CD8-positive, alpha-beta memory T cell (primary cell): ENCODE results near the gene ETS1. TPM values are rescaled to one million over a fixed set of nuclear protein-coding genes. Genes with fewer than 3 reads are reported as not detected.

Experiments
- CTCF ChIA-PET: fragments of 350-600 bp; sonication (Branson Sonifier 250); formaldehyde crosslinking; loops from one replicate; lab custom pipeline; 2021; ENCODE audit warnings: antibody characterized with exemption; lab: Charles Lee
- POLR2A ChIA-PET: fragments of 350-600 bp; sonication (Branson Sonifier 250); formaldehyde crosslinking; loops from one replicate; lab custom pipeline; 2021; ENCODE audit warnings: antibody characterized with exemption; lab: Charles Lee
- DNase-seq, 5 donors: peaks; one replicate each; pipeline versions ENCODE4 v3.0.0 to v3.0.0-alpha.2; 2020 to 2022; ENCODE audit warnings: mixed read lengths in 1 of 5
- H3K27ac ChIP-seq: one replicate; pipeline ENCODE4 v1.7.0; 2013; ENCODE audit warnings: low read depth, mild to moderate bottlenecking, low read length, moderate library complexity
- H3K27me3 ChIP-seq: 2 replicates; pipeline ENCODE4 v1.7.0; 2013; ENCODE audit warnings: low read length, mild to moderate bottlenecking; ENCODE audit not compliant: insufficient read depth, poor library complexity, severe bottlenecking
- H3K36me3 ChIP-seq: 2 replicates; pipeline ENCODE4 v1.7.0; 2013; ENCODE audit warnings: mild to moderate bottlenecking, low read length, moderate library complexity; ENCODE audit not compliant: insufficient read depth
- H3K4me1 ChIP-seq: 2 replicates; pipeline ENCODE4 v1.7.0; 2013; ENCODE audit warnings: mild to moderate bottlenecking, low read length, moderate library complexity; ENCODE audit not compliant: insufficient read depth
- H3K4me3 ChIP-seq: 2 replicates; pipeline ENCODE4 v1.7.0; 2013; ENCODE audit warnings: mild to moderate bottlenecking, low read length
- H3K9me3 ChIP-seq: 2 replicates; pipeline ENCODE4 v1.7.0; 2013; ENCODE audit warnings: mild to moderate bottlenecking, low read length
- H3K27ac Mint-ChIP-seq, 8 donors: one replicate each; pipeline ENCODE4 v1.8.0; 2020 to 2021; ENCODE audit warnings: mixed read lengths in 8 of 8, mild to moderate bottlenecking in 6 of 8, inconsistent platforms in 3 of 8, moderate library complexity in 3 of 8
- H3K27me3 Mint-ChIP-seq, 2 donors: one replicate each; pipeline ENCODE4 v1.8.0; 2020 to 2021; ENCODE audit warnings: mixed read lengths in 2 of 2, mild to moderate bottlenecking in 1 of 2, moderate library complexity in 1 of 2
- H3K36me3 Mint-ChIP-seq, 3 donors: one replicate each; pipeline ENCODE4 v1.8.0; 2020 to 2021; ENCODE audit warnings: mixed read lengths in 3 of 3, inconsistent platforms in 1 of 3, mild to moderate bottlenecking in 1 of 3
- H3K4me1 Mint-ChIP-seq, 3 donors: one replicate each; pipeline ENCODE4 v1.8.0; 2020 to 2021; ENCODE audit warnings: mixed read lengths in 3 of 3, inconsistent platforms in 1 of 3, mild to moderate bottlenecking in 1 of 3
- H3K4me3 Mint-ChIP-seq, 7 donors: one replicate each; pipeline ENCODE4 v1.8.0; 2020 to 2021; ENCODE audit warnings: mixed read lengths in 7 of 7, mild to moderate bottlenecking in 6 of 7, moderate library complexity in 4 of 7, inconsistent platforms in 2 of 7
- H3K9me3 Mint-ChIP-seq, 5 donors: one replicate each; pipeline ENCODE4 v1.8.0; 2020 to 2022; ENCODE audit warnings: mixed read lengths in 5 of 5, mild to moderate bottlenecking in 3 of 5, moderate library complexity in 2 of 5, inconsistent platforms in 1 of 5
- polyA plus RNA-seq: library from polyadenylated mRNA; unstranded; fragments of 300-500 nt; fragmentation: Illumina TruSeq; gene quantifications from one replicate; pipeline ENCODE4 v1.2.3, GENCODE V29; 2021
- total RNA-seq, 2 experiments: library from RNA; stranded (reverse); gene quantifications; one replicate each; pipeline ENCODE4 v1.2.3, GENCODE V29; 2021

Gene ETS1
- total and polyA plus RNA-seq, 3 experiments from 2014 or later = 386 to 411 (median 405) TPM

DNA sequence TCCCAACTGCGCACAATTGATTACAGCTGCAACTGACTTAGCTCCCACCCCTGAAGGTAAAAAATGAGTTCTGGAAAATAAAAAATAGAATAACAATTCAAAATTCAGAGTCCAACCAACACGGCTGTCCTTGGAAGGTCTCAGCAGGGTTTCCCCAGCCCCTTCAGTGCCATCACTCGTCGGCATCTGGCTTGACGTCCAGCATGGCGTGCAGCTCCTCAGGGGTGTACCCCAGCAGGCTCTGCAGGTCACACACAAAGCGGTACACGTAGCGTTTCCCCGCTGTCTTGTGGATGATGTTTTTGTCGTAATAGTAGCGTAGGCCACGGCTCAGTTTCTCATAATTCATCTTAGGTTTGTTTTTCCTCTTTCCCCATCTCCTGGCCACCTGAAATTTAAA lies 125.2 kb downstream of the ETS1 start:
- ChIA-PET CTCF (interaction anchor here (1.4 to 1.9 kb wide), 3 partner anchors 9 to 172 kb away, joined by 3 to 8 read pairs (median 4); no protein-coding TSS in a partner anchor), POLR2A (interaction anchor here (1.2 kb wide), 1 partner anchor 13 kb away, joined by 3 read pairs; no protein-coding TSS in a partner anchor)
- peaks cover 81% of the 10 kb centered on the region for H3K36me3 ChIP-seq
- peaks cover 77% of the 10 kb centered on the region for H3K4me1 ChIP-seq
- Mint-ChIP-seq H3K27me3 (peaks cover 0 to 3% of the 10 kb centered on the region in 2 donors), H3K36me3 (peaks cover 51 to 99% (median 78%) of the 10 kb centered on the region in 3 donors), H3K4me1 (peaks cover 79 to 98% (median 91%) of the 10 kb centered on the region in 3 donors), H3K9me3 (no peaks in the 10 kb centered on the region), H3K4me3 (peak overlapping the region in 4 of 7 donors; percentile 27 to 78 (median 57)), H3K27ac (peak overlapping the region; percentile 87 to 99 (median 96))
- no peaks in the 10 kb centered on the region for H3K27me3 ChIP-seq
- no peak overlapping the region for H3K4me3 ChIP-seq
- H3K9me3 ChIP-seq = no peaks in the 10 kb centered on the region
- no peak overlapping the region for H3K27ac ChIP-seq
- DNase-seq = no peak

DNA sequence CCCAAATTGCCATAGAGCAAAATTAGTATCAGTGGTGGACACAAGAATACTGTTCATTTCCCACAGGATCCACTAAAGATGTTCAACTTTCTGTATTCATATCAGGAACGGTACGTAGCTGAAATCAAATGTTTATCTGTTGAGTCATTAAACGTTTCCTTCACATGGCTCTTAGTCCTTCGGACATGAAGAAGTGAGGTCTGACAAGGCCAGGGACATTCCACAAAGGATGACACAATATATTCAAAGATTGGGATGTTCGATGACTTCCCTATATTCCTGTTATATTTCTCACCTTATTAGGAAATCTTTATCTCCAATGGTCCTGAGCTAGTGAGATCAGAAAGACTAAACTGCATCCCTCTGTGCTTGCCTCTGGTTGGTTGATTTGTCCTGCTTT lies 129.0 kb downstream of the ETS1 start:
- Histone ChIP-seq H3K27ac (no peak overlapping the region), H3K36me3 (peaks cover 72% of the 10 kb centered on the region), H3K9me3 (no peaks in the 10 kb centered on the region), H3K27me3 (no peaks in the 10 kb centered on the region), H3K4me1 (peaks cover 59% of the 10 kb centered on the region), H3K4me3 (no peak overlapping the region)
- peaks cover 67 to 96% (median 91%) of the 10 kb centered on the region in 3 donors for H3K4me1 Mint-ChIP-seq
- peak overlapping the region in 1 of 7 donors; percentile 6 for H3K4me3 Mint-ChIP-seq
- no peaks in the 10 kb centered on the region for H3K9me3 Mint-ChIP-seq
- DNase-seq = no peak
- peaks cover 45 to 91% (median 57%) of the 10 kb centered on the region in 3 donors for H3K36me3 Mint-ChIP-seq
- ChIA-PET CTCF (interaction anchor here (0.8 to 2.1 kb wide), 7 partner anchors 11 to 174 kb away, joined by 3 to 6 read pairs (median 4); no protein-coding TSS in a partner anchor), POLR2A (interaction anchor here (0.6 to 1.2 kb wide), 3 partner anchors 14 to 33 kb away, joined by 3 to 8 read pairs (median 3); no protein-coding TSS in a partner anchor)
- peaks cover 0 to 3% of the 10 kb centered on the region in 2 donors for H3K27me3 Mint-ChIP-seq
- peak overlapping the region in 6 of 8 donors; percentile 25 to 78 (median 46) for H3K27ac Mint-ChIP-seq

DNA sequence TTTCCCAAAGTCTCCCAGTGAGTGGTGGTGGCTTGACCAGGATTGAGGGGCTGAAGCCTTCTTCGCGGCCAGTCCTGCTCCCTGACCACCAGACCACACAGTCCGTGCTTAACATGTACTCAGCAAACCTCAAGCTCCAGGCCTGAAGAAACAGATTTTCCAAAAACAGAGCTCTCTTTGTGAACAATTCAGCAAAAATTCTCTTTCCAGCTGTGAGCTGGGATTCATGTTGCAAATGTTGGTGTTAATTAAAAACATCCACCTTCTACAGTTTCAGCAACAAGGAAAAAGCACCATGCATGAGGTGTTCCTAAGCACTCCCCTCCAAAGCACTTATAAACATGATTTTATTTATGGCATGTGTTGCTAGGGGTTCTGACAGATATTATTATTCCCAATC lies 129.5 kb downstream of the ETS1 start:
- peaks cover 57% of the 10 kb centered on the region for H3K4me1 ChIP-seq
- peaks cover 68% of the 10 kb centered on the region for H3K36me3 ChIP-seq
- H3K9me3 ChIP-seq = no peaks in the 10 kb centered on the region
- no peak for DNase-seq
- no peaks in the 10 kb centered on the region for H3K9me3 Mint-ChIP-seq
- H3K4me3 Mint-ChIP-seq = no peak overlapping the region
- ChIA-PET POLR2A (interaction anchor here (1.2 to 1.4 kb wide), 2 partner anchors 34 to 156 kb away, joined by 3 read pairs; no protein-coding TSS in a partner anchor), CTCF (interaction anchor here (0.8 to 2.1 kb wide), 6 partner anchors 7 to 174 kb away, joined by 3 to 6 read pairs (median 4); no protein-coding TSS in a partner anchor)
- H3K27me3 Mint-ChIP-seq = peaks cover 0 to 3% of the 10 kb centered on the region in 2 donors
- peaks cover 66 to 96% (median 91%) of the 10 kb centered on the region in 3 donors for H3K4me1 Mint-ChIP-seq
- no peak overlapping the region for H3K27ac ChIP-seq
- peaks cover 40 to 86% (median 53%) of the 10 kb centered on the region in 3 donors for H3K36me3 Mint-ChIP-seq
- H3K27me3 ChIP-seq = no peaks in the 10 kb centered on the region
- H3K4me3 ChIP-seq = no peak overlapping the region
- peak overlapping the region; percentile 25 to 78 (median 49) for H3K27ac Mint-ChIP-seq

DNA sequence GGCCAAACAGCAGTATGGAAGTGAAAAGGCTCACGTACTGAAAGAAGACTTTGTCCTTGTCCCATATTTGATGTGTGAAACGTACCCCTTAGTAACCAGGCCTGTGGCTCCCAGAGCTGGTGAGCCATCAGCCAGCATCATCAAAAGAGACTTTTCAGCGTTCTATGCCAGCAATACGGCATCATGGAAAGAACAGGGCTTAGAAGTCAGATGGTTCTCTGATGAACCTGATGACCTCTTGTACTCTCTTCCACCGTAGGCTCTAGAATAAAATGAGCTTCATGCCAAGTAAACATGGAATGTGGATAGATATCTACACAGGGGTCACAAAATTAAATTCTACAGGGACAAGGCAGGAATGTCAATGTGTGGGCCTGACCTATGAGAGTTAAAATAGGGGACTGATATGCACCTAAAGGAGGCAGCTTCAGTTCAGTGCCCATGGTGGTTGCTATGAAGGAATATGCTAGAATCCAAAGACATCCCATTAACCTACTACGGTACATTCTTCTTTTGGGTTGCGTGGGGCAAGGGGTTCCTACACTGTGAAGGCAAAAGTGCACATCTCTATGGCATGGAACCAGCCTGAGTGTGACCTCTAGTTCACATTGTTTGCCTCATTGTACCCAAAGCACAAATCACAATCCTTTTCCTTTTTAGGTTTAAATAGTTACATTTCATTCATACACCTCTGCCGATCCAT lies 130.6 kb downstream of the ETS1 start:
- H3K9me3 Mint-ChIP-seq = no peaks in the 10 kb centered on the region
- no peak for DNase-seq
- Histone ChIP-seq H3K9me3 (no peaks in the 10 kb centered on the region), H3K27me3 (no peaks in the 10 kb centered on the region), H3K36me3 (peaks cover 56% of the 10 kb centered on the region), H3K4me1 (peaks cover 45% of the 10 kb centered on the region), H3K27ac (no peak overlapping the region), H3K4me3 (no peak overlapping the region)
- peaks cover 60 to 94% (median 89%) of the 10 kb centered on the region in 3 donors for H3K4me1 Mint-ChIP-seq
- H3K27me3 Mint-ChIP-seq = peaks cover 0 to 3% of the 10 kb centered on the region in 2 donors
- peaks cover 29 to 75% (median 43%) of the 10 kb centered on the region in 3 donors for H3K36me3 Mint-ChIP-seq
- H3K4me3 Mint-ChIP-seq = no peak overlapping the region
- H3K27ac Mint-ChIP-seq = peak overlapping the region; percentile 42 to 89 (median 73)
- CTCF ChIA-PET = interaction anchor here (1.1 to 1.3 kb wide), 2 partner anchors 8 to 166 kb away, joined by 3 read pairs; no protein-coding TSS in a partner anchor
- POLR2A ChIA-PET = interaction anchor here (1.4 kb wide), 1 partner anchor 155 kb away, joined by 3 read pairs; no protein-coding TSS in a partner anchor

- CTCF ChIA-PET = interaction anchor here (1.0 kb wide), 1 partner anchor 165 kb away, joined by 3 read pairs; no protein-coding TSS in a partner anchor
- H3K36me3 ChIP-seq = peaks cover 47% of the 10 kb centered on the region
- H3K27ac ChIP-seq = no peak overlapping the region
These were observed 131.6 kb downstream of the ETS1 start for GRCh38 chr11:128455766-128456165.

DNA sequence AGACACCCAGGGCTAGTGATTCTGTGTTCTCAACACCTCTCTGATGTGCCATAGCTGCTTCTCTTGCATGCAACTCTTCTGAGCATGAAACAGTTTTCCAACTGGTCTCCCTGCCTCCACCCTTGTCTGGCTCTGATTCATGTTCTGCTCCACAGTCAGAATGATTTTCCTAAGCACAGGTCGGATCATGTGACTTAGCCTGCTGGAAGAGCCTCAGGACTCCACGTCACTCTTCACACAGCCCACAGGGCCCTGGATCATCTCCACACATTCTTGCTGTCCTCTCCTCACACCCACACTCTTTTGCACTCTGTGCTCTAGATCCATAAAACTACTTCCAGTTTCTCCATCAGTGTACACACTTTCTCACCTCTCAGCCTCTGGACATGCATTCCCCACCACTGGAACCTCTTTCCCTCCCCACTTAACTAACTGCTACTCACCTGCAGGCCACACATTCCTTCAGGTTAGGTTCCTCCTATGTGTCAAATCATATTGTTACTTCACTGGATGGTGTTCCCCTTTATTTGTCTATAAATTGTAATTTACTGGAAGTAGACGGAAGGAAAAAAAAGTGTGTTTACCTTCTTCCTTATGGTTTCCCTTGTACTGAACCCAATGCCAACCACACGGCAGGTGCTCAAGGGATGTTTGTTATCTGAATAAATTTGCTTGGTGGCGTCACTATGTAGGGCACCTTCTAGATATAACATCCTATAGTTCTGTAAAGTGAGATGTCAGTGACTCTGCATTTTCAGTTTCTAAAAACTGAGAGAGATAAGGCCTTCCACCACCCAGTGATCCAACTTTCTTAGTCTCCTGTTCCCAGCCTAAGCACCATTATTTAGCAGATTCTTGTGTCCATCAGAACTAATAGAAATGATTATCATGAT lies 133.7 kb downstream of the ETS1 start:
- ChIA-PET POLR2A (no interaction called here), CTCF (interaction anchor here (1.5 kb wide), 1 partner anchor 130 kb away, joined by 3 read pairs; no protein-coding TSS in a partner anchor)
- Histone ChIP-seq H3K36me3 (peaks cover 31% of the 10 kb centered on the region), H3K27ac (no peak overlapping the region), H3K27me3 (no peaks in the 10 kb centered on the region), H3K4me3 (no peak overlapping the region), H3K4me1 (peaks cover 28% of the 10 kb centered on the region), H3K9me3 (no peaks in the 10 kb centered on the region)
- no peak for DNase-seq
- Mint-ChIP-seq H3K36me3 (peaks cover 10 to 45% (median 25%) of the 10 kb centered on the region in 3 donors), H3K4me1 (peaks cover 46 to 83% (median 79%) of the 10 kb centered on the region in 3 donors), H3K27me3 (peaks cover 0 to 4% of the 10 kb centered on the region in 2 donors), H3K4me3 (peak overlapping the region in 3 of 7 donors; percentile 2 to 33 (median 9)), H3K9me3 (no peaks in the 10 kb centered on the region), H3K27ac (peak overlapping the region; percentile 59 to 96 (median 85))

More at GRCh38 chr11:128455766-128456165, 131.6 kb downstream of the ETS1 start:
- no peak for DNase-seq
- Histone ChIP-seq H3K4me1 (peaks cover 36% of the 10 kb centered on the region), H3K27me3 (no peaks in the 10 kb centered on the region), H3K9me3 (no peaks in the 10 kb centered on the region), H3K4me3 (no peak overlapping the region)
- no peaks in the 10 kb centered on the region for H3K9me3 Mint-ChIP-seq
- H3K27ac Mint-ChIP-seq = peak overlapping the region; percentile 34 to 96 (median 76)
- POLR2A ChIA-PET = no interaction called here
- peaks cover 0 to 6% of the 10 kb centered on the region in 2 donors for H3K27me3 Mint-ChIP-seq
- H3K4me3 Mint-ChIP-seq = no peak overlapping the region
- H3K36me3 Mint-ChIP-seq = peaks cover 22 to 65% (median 37%) of the 10 kb centered on the region in 3 donors
- peaks cover 53 to 89% (median 80%) of the 10 kb centered on the region in 3 donors for H3K4me1 Mint-ChIP-seq
